ENCODE data around the gene RXRA.

RXRA gene

GRCh38 chr9:134469041-134469875, 143.0 kb downstream of the RXRA start:
- intact Hi-C loops (cut with DNase I) = no loop called here
- no peak for DNase-seq

DNA sequence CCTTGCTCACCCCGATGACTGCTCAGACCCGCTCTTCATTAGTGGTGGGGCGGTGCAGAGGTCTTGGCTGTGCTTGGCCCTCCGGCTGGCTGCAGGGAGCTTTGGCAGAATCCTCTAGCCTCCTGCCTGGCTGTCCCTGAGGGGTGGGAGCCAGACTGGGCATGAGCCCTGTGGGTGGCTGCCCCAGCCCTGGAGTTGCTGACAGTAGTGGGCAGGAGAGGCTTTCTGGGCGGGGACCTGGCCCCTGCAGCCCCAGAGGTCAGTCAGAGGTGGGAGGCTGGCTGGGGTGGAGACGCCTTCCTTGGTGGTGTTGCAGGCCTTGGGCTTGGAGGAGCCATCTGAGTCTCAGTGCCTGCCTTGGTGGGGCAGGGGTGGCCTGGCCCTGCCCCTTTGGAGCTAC, 146.0 kb downstream of the RXRA start:
- intact Hi-C loops (cut with DNase I) = no loop called here
- no peak for DNase-seq

GRCh38 chr9:134473141-134474054, 147.1 kb downstream of the RXRA start:
- intact Hi-C loops (cut with DNase I) = no loop called here
- no peak for DNase-seq

- DNase-seq = no peak
- intact Hi-C loops (cut with DNase I) = no loop called here
These were observed 147.8 kb downstream of the RXRA start for GRCh38 chr9:134474055-134474370.

DNA sequence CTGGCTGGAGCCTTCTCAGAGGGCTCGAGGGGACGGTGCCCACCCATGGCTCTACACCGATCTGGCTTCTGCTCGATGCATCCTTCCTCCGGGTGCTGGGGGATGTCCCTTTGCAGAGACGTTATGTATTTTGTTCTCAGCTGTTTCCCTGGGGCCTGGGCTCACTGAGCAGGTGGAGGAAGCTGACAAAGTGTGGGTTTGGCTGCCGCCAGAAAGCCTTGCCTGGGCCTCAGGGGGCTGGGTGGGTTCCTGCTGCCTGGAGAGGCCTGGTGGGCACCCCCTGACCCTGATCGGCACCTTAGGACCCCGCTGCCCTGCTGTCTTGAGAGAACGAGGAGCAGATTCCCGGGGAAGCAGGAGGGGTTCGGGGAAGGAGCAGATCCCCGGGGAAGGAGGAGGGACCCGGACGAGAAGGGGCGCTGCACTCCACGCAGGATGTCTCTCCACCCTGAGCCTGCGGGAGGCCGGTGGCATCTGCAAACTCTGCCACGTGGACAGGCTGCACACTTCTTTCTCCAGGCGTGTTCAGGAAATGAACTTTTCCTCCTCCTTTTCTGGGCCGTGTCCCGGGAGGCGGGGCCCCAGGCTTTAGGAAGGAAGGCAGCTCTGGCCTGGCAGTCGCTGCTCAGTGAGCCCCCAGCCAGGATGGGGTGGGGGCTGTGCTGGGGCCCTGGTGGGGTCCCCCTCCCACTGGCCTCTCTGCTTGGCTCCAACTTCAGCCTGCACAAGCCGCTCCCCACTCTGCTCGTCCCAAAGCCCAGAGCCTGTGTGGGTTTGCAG, 148.9 kb downstream of the RXRA start:
- peak in 1 of 10 donors; percentile 81 for DNase-seq
- intact Hi-C loops (cut with DNase I) = no loop called here

DNA sequence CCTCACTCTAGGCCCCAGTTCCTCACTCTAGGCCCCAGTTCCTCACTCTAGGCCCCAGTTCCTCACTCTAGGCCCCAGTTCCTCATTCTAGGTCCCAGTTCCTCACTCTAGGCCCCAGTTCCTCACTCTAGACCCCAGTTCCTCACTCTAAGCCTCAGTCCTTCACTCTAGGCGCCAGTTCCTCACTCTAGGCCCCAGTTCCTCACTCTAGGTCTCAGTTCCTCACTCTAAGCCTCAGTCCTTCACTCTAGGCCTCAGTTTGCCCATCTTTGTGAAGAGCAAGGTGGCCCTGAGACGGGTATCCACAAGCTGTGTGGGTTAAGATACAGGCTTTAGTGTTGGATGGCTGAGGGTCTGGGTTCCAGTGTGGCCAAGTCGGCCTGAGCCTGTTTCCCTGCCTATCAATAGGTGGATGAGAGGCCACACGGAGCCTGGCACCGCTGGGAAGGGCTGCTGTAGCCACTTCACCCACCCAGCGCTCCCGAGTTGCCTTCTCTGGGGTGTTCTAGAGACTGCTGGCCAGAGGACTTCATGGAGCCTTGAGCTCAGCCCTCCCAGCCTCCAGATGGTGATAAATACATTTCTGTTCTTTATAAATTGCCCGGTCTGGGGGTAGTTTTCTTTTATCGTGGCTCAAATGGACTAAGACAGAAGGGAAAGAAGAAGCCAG, 150.2 kb downstream of the RXRA start:
- intact Hi-C loops (cut with DNase I) = no loop called here
- peak in 1 of 10 donors; percentile 67 for DNase-seq

- no peak for DNase-seq
- intact Hi-C loops (cut with DNase I) = no loop called here
These were observed 150.7 kb downstream of the RXRA start for GRCh38 chr9:134476942-134477335.

- DNase-seq = peak in 1 of 10 donors; percentile 22
- intact Hi-C loops (cut with DNase I) = no loop called here
These were observed 151.2 kb downstream of the RXRA start for GRCh38 chr9:134477342-134477925.

DNA sequence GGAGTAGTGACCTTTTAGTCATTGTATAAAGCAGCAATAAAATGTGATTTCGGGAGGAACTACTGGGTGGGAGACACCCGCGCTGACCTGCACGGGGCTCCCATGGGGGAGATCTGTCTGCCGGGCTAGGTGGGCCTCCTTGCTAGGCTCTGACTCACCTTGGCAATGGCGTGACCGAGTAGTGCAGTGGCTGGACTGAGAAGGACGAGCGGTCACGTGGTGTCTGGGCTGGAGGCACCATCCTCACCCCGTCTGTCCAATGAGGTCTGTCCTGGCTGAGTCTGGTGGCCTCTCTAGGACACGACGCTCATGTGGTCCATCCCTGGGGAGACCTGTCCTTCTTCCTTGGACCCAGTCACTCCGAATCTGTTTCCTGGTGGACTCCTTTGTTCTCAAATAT, 151.7 kb downstream of the RXRA start:
- DNase-seq = no peak
- intact Hi-C loops (cut with DNase I) = no loop called here

- DNase-seq = peak in 1 of 10 donors; percentile 67
- intact Hi-C loops (cut with DNase I) = no loop called here
These were observed 155.5 kb downstream of the RXRA start for GRCh38 chr9:134481762-134482161.

DNA sequence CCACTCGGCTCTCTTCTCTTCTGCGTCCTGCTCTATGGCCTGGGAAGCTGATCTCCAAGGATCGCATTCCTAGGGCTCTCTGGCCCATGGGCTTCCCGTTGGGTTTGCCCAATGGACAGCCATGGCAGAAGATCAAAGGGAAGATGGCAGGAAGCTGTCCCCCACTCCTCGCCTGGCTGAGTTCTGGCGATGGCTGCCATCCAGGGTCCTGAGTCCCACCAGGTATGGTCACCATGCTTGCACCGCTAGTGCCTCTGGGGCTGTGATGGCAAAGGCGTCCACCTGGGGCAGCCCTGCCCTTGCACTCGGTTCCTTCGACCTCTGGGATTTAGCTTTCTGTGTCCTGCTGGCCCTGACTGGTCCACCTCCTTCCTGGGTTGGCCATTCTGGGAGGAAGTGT, 156.0 kb downstream of the RXRA start:
- peak in 2 of 10 donors; percentile 45 to 66 for DNase-seq
- intact Hi-C loops (cut with DNase I) = no loop called here

DNA sequence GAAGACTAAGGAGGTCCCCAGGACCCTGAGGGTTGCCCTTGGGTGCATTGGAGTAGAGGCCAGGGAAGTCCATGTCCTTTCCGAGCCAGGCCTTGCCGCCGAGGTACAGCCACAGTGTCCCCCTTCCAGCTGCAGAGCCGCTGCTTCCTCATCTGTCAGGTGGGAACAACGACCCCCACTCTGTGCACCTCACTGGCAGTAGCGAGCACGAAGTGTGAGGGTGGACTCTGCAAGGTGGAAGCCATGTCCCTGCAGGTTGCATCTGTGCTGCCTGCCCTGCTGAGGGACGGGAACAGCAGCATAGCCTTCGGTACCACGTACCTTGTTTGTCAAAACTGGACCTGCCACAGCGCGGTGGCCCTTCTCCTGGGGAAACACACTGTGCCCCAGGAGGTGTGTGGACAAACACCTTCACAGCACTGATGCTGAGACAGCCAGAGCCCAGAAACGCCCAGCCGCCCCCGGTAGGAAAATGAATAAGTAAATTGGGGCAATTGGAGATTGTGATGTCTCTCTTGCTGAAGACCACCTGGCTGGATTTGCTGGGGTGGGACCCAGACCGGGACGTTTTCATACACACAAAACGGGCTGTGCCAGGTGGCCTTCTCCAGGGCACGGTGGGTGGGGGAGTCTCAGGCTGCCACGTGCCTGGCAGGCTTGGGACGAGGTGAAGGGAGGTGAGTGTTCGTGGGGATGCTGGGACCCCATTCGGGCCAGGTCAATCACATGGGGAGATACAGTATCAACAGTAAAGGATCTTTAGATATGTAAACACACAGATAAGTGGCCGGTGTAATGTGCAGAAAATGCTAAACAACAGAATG, 157.3 kb downstream of the RXRA start:
- peak in 4 of 10 donors; percentile 20 to 76 (median 60) for DNase-seq
- intact Hi-C loops (cut with DNase I) = no loop called here

GRCh38 chr9:134484479-134484878, 158.2 kb downstream of the RXRA start:
- DNase-seq = peak in 7 of 10 donors; percentile 10 to 87 (median 41)
- intact Hi-C loops (cut with DNase I) = no loop called here

- DNase-seq = peak in 2 of 10 donors; percentile 5 to 61
- intact Hi-C loops (cut with DNase I) = no loop called here
These were observed 159.4 kb downstream of the RXRA start for GRCh38 chr9:134485653-134486052.

DNA sequence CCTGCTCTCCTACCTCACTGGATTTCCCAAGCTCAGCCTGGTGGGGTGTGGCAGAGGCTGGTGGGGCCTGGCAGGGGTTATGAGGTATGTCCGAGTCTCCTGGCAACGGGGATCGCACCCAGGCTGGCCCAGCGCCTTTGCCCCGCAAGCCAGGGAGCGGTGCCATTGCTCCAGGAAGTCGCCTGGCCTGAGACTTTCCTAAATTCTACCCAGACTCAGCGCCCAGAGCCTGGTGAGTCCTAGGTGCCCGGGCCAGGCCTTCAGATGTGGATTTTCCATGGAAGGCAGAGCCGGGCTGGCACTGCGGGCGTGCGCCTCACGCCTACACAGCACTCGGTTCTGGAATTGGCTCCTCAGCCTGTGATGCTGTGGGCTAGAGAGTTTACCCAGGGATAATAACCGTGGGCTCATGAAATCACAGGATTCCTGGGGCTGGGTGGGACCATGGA, 159.9 kb downstream of the RXRA start:
- DNase-seq = peak in 5 of 10 donors; percentile 7 to 88 (median 83)
- intact Hi-C loops (cut with DNase I) = no loop called here

GRCh38 chr9:134486596-134486995, 160.3 kb downstream of the RXRA start:
- DNase-seq = peak in 5 of 10 donors; percentile 7 to 77 (median 71)
- intact Hi-C loops (cut with DNase I) = no loop called here
